Femur (tissue), 1 donor: ENCODE data around the gene SPRTN.
"Not testable (repeated sequence)": the region's sequence is repeated elsewhere in the genome, so short reads cannot be mapped to it uniquely, and the experiment has no call there.

ENCODE experiments used
- DNase-seq: peaks from one replicate; pipeline ENCODE4 v3.0.0-alpha.2; 2017

SPRTN gene

GRCh38 chr1:231335663-231336602 is 2.2 kb upstream of the SPRTN start:
- no peak for DNase-seq

DNA sequence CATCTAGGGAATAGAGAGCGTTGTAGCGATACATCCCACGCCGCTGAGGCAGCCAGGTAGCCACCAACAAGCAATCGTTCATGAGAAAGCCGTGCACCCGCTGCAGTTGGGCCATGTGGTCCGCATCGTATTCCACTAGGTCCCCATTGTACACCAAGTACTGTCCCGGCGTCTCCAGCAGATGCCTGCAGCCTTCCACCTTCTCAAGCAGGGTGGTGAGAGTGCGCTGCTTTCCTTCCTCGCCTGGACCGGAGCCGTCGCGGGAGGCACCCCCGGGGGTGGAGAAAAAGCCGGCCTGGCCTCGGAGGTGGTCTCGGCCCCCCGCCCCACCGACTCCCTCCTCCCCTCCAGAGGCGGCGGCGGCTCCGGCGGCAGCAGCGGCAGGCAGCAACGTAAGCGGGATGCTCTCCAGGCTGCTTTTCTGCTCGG is 1.0 kb upstream of the SPRTN start:
- no peak for DNase-seq

GRCh38 chr1:231337472-231338269 is 422 bp upstream of the SPRTN start, which contains the start of gene EXOC8:
Gene EXOC8, minus strand, starts transcription at chr1:231337852. Its CDS starts 107 bp downstream, at chr1:231337745.
- peak; percentile 99 for DNase-seq

- DNase-seq, result no peak
Observed at GRCh38 chr1:231340328-231341013, 2.4 kb downstream of the SPRTN start.

GRCh38 chr1:231347961-231348360 is 9.9 kb downstream of the SPRTN start:
- DNase-seq, result no peak

GRCh38 chr1:231348442-231348841 is 10.3 kb downstream of the SPRTN start:
- no peak for DNase-seq

- DNase-seq, result not testable (repeated sequence)
Observed at GRCh38 chr1:231348856-231349255, 10.8 kb downstream of the SPRTN start.

DNA sequence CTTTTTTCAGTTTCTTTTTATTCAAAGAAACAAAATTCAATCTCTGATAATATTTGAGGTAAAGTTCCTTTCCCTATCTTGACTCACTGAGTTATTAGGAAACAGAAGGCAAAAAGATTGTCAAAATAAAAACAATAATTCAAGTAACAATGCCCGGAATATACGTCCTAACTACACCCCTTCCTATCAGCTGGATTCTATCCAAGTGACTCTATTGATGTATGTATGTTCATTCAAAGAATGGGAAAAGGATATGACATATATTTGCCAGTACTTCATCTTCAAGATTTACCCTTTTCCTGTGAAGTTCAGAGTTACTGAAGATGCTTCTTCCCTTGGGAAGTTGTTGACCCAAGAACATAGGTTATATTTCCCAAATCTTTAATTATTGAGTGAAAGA is 13.7 kb downstream of the SPRTN start:
- DNase-seq, result no peak

DNA sequence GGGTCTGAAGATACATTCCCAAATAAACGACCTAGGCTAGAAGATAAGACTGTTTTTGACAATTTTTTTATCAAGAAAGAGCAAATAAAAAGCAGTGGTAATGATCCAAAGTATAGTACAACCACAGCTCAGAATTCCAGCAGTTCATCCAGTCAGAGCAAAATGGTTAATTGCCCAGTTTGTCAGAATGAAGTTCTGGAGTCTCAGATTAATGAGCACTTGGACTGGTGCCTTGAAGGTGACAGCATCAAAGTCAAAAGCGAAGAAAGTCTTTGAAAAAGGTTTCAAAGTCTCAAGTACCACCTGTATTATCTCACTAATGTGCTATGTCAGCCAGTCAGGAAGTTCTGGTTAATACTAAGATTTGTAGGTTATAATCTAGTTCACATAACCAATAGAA is 15.0 kb downstream of the SPRTN start:
- DNase-seq, result no peak

DNA sequence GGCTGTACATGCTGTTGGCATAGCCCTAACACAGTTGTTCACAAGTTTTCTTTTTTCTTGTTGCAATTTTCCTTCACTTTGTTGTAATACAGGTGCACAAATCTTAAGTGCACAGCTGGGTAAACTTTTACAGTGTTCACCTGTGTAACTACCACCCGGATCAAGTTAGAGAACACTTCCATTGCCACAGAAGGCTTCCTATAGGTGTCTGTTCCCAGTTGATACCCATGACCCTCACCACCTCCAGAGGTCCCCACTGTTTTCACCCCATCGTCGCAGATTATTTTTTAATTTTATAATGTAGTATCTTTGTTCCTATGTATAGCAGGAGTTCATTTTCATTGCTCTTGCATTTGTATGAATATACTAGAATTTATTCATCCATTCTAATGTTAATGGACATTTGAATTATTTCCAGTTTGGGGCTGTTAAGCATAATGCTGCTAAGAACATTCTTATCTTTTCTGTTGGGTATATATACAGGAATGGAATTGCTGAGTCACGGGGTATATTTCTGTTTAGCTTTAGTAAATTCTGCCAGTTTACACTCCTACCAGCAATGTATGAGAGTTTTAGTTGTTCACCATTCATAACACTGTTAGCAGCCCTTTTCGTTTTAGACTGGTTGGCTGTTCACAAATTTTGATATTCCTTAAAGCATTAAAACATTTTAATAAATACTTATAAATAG is 16.4 kb downstream of the SPRTN start:
- DNase-seq, result no peak

DNA sequence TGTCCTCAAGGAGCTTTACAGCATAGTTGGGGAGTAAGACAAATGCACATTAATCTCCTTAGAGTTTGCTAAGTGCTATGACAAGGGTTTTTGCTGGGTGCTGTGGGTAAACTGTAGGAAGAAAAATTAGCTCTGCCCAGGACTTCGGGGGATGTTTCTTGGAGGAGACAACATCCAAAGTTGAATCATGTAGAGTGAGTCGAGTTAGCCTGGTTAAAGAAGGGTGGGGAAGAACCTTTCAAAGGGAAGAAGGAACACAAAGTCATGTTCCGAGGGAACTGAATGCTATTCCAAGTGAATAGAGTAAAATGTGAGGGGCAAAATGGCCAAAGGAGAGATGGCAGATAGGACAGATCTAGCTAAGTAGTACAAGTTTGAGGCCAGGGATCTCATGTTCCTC is 17.1 kb downstream of the SPRTN start:
- DNase-seq, result no peak

DNA sequence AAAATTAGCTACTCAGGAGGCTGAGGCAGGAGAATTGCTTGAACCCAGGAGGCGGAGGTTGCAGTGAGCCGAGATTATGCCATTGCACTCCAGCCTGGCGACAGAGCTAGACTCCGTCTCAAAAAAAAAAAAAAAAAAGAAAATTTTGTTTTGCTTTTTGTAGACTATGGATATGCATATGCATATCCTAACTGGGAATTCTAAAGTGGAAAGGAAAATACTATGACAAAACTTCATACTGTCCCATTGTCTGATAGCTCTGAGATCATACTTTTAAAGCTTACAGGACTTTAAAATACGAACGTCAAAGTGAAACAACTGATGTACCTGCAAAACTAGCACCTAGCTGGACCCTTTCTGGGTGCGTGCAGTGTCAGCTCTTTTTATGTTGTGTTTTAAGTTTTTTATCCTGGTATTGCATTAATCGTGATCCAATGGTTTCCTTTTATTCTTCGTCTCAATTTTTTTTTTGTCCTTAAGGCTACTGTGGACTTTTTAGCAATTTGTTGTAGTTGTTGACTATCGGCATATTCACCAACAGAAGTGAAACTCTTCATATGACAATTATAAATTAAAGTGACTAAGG is 19.2 kb downstream of the SPRTN start:
- no peak for DNase-seq

GRCh38 chr1:231357831-231358354 is 19.8 kb downstream of the SPRTN start:
- peak; percentile 44 for DNase-seq

DNA sequence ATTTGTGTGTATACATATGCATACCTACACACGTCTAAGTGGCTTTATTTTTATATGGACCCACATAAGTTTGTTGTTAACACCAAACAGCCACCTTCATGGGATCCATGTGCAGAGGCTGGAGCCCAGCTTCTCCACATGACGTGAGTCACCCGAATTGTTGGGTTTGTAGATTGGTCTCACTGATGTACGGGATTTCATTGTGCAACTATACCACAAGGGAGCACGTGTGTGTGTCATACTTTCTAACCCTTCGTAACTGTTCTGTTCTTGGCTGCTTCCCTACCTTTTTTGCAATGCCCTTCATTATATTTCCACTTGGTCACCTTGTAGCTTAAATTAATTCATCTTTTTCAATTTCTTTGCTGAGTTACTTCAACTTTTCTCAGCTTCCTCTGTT is 21.0 kb downstream of the SPRTN start:
- peak; percentile 25 for DNase-seq

DNA sequence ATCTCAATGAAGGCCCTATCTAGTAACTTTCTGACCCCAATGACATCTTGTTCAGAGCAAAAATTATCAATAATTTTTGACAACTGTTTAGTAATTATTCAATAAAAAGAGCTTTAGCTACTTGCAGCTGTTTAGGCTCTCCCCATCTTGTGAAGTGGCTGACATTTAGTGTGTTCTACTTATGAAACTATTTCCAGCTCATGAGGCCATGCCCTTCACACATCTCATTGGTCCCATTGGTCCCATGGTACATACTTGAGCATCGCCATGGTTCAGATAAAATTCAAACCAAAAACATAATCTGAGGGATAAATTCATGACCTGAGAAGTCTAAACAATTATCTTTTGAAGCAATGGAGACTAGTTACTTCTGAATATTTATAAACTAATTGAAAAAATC is 24.2 kb downstream of the SPRTN start:
- no peak for DNase-seq

GRCh38 chr1:231363624-231364023 is 25.5 kb downstream of the SPRTN start:
- no peak for DNase-seq

DNA sequence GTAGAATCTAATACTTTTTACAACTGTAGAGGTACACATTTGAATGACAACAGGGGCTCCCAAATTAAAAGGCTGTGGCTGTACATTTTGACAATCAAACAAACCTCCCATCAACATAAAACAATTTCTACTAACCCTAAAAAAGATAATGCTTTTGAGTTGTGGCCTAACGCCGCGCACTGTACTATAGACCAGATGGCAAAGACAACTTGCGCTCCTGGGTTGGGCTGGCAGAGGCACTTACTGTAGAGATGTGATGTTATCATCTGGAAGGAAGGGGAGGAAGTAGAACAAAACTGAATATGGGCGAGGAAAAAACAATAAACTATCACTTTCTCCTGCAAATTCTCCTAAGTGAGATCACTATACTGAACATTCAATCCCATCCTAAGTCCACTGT is 26.1 kb downstream of the SPRTN start:
- DNase-seq, result no peak

DNA sequence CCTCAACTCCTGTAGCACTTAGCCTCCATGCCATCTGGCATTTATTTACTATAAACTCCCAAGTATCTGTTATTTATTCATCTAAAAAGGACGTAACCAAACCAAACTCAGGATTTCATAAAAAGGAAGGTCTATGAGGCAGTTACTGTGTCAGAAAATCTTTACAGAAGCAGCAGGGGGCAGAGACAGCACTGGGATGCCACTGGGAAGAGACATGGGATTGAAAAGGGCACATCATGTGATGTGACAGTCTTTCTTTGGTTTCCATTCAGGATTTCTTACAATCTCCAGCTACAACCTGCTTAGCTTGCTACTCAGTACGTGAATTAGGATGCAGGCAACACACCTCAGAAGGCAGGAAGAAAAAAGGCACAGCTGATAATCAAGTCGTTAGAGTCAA is 31.2 kb downstream of the SPRTN start:
- DNase-seq, result no peak

DNA sequence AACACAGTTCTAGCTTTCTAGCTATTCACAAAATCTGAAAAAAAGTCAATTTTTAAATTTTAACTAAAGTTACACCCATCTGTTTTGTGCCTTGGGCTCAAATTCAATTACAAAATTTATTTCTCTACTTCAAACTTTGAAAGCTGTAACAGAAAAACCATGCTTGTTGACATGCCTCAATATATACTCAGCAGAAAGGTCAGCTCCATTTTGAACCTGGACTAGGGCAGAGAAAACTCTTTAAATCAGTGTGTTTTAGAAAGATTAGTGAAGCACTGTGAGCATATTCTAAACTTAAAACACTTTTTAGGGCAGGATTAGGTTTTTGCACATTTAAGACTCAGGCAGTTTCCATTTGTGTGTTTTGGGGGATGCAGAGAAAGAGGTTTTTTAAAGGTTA is 34.4 kb downstream of the SPRTN start:
- no peak for DNase-seq

GRCh38 chr1:231374394-231374793 is 36.3 kb downstream of the SPRTN start:
- no peak for DNase-seq

DNA sequence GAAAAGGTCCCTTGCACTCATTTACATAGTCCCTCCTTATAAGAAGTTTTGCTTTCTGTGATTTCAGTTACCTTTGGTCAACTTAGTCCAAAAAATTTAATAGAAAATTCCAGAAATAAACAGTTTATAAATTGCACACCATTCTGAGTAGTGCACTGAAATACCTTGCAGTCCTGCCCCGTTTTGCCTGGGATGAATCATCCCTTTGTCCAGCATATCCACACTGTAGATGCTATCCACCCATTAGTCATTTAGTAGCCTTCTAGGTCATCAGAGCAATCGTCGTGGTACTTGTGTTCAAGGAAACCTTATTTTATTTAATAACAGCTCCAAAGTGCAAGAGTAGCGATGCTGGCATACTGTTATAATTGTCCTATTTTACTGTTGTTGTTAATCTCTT is 38.0 kb downstream of the SPRTN start:
- no peak for DNase-seq
